ENCODE measurements around the gene PIEZO1. TPM values are rescaled to one million over a fixed set of nuclear protein-coding genes. Genes with fewer than 3 reads are reported as not detected.

The PIEZO1 gene
- polyA plus RNA-seq, 2 of the 4 experiments (the other 2 are of a cell fraction), result 26.1 to 84.7 TPM

DNA sequence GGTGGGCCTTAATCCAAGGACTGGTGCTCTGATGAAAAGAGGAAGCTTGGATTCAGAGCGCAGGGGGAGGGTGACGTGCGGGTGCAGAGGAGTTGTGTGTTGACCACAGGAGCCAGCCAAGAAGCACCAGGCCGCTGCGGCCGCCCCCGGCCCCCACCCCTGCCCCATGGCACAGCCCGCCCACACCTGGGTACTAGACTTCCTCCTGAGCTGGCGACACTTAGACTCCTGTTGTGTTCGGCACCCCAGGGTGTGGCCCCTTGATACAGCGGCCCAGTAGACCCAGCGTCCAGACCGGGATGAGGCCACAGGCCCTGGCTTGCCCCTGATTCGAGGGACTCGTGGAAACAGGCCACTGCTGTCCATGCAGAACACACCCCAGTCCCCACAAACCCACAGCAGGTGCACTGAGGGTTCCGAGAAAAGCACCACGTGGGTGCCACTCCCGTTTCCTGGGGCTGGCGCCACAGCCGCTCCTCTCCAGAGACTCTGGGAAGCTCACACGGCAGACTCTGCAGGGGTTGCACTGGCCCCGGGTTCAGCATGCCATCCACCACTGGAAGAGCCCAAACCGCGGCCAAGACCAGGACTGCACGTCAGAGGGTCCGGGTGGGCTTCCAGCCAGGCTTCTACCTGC, 93.0 kb downstream of the PIEZO1 start (continued):
- TF ChIP-seq RARB (CRISPR knock-in tag; IDR thresholded peaks at IDR 0.05) (no peak), CEBPB (IDR thresholded peaks at IDR 0.05) (no peak), ZC3H11A (IDR thresholded peaks at IDR 0.05) (no peak)

GRCh38 chr16:88691129-88691813, 93.7 kb downstream of the PIEZO1 start:
- no peak for ATAC-seq
- POLR2A ChIA-PET, result no interaction called here
- WGBS (ENCODE audit: missing lambda C conversion rate), result 83% methylated on average over 24 of the region's 33 CpGs

GRCh38 chr16:88690341-88691128, 94.5 kb downstream of the PIEZO1 start:
- FAIRE-seq (no peak), DNase-seq (ENCODE audit: low read depth in 1 of 2, low spot score in 1 of 2) (no peak), ATAC-seq (no peak)
- Histone ChIP-seq H3K27ac (no peak overlapping the region), H3K4me1 (peaks cover 8% of the 10 kb centered on the region; the same call in 2 of the 3 replicates), H3K4me2 (no peak overlapping the region), H3K9me3 (no peaks in the 10 kb centered on the region), H3K4me3 (no peak overlapping the region)
- TF ChIP-seq NFE2L2 (conservative IDR thresholded peaks at IDR 0.05; ENCODE audit: low read length), result no peak
- TF ChIP-seq NPAS2 (CRISPR knock-in tag; IDR thresholded peaks at IDR 0.05; ENCODE audit: borderline replicate concordance), result no peak
- TF ChIP-seq KDM5A (IDR thresholded peaks at IDR 0.05), result no peak
- POLR2A ChIA-PET, result no interaction called here
- CTCF ChIA-PET, result interaction anchor here (0.7 to 1.1 kb wide), 2 partner anchors 47 to 92 kb away, joined by 3 read pairs; no protein-coding TSS in a partner anchor
- WGBS (ENCODE audit: missing lambda C conversion rate), result 61% methylated on average over 20 of the region's 21 CpGs

More at GRCh38 chr16:88691129-88691813, 93.7 kb downstream of the PIEZO1 start:
- H3K4me1 ChIP-seq, result peaks cover 4% of the 10 kb centered on the region; the same call in 1 of the 3 replicates
- FAIRE-seq, result no peak
- no peak overlapping the region for H3K27ac ChIP-seq
- H3K4me2 ChIP-seq, result no peak overlapping the region
- no peak for DNase-seq (ENCODE audit: low read depth in 1 of 2, low spot score in 1 of 2)
- no peaks in the 10 kb centered on the region for H3K9me3 ChIP-seq
- CTCF ChIA-PET, result interaction anchor here (1.1 kb wide), 1 partner anchor 46 kb away, joined by 3 read pairs; no protein-coding TSS in a partner anchor
- no peak overlapping the region for H3K4me3 ChIP-seq
- no peak for TF ChIP-seq MAFK (IDR thresholded peaks at IDR 0.05; ENCODE audit: partially characterized antibody)
- no peak for TF ChIP-seq CBX2 (IDR thresholded peaks at IDR 0.05; ENCODE audit: borderline replicate concordance, low read depth)
- TF ChIP-seq JUNB (IDR thresholded peaks at IDR 0.05), result no peak
- no peak for TF ChIP-seq RCOR1 (IDR thresholded peaks at IDR 0.05; ENCODE audit: low read depth, low read length)
- TF ChIP-seq HDAC2 (IDR thresholded peaks at IDR 0.05), result no peak
- no peak for TF ChIP-seq BHLHE40 (IDR thresholded peaks at IDR 0.05; ENCODE audit: low read depth, low read length)
- no peak for TF ChIP-seq MAX (IDR thresholded peaks at IDR 0.05)
- TF ChIP-seq ATOH8 (CRISPR knock-in tag; IDR thresholded peaks at IDR 0.05; ENCODE audit: low read depth), result no peak
- TF ChIP-seq, protein P1, sequence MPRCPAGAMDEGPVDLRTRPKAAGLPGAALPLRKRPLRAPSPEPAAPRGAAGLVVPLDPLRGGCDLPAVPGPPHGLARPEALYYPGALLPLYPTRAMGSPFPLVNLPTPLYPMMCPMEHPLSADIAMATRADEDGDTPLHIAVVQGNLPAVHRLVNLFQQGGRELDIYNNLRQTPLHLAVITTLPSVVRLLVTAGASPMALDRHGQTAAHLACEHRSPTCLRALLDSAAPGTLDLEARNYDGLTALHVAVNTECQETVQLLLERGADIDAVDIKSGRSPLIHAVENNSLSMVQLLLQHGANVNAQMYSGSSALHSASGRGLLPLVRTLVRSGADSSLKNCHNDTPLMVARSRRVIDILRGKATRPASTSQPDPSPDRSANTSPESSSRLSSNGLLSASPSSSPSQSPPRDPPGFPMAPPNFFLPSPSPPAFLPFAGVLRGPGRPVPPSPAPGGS (IDR thresholded peaks at IDR 0.05), result no peak
- TF ChIP-seq HEYL (CRISPR knock-in tag; IDR thresholded peaks at IDR 0.05), result no peak
- TF ChIP-seq MAZ (IDR thresholded peaks at IDR 0.05; ENCODE audit: borderline replicate concordance, low read depth, low read length), result no peak
- TF ChIP-seq ZNF302 (CRISPR knock-in tag; IDR thresholded peaks at IDR 0.05), result no peak
- no peak for TF ChIP-seq CHD4 (IDR thresholded peaks at IDR 0.05; ENCODE audit: borderline replicate concordance)
- no peak for TF ChIP-seq FOXS1 (CRISPR knock-in tag; IDR thresholded peaks at IDR 0.05)
- TF ChIP-seq KDM5A (IDR thresholded peaks at IDR 0.05), result no peak
- no peak for TF ChIP-seq KDM1A (IDR thresholded peaks at IDR 0.05; ENCODE audit: low read depth)
- no peak for TF ChIP-seq GATA3 (IDR thresholded peaks at IDR 0.05; ENCODE audit: borderline replicate concordance)
- no peak for TF ChIP-seq USF2 (IDR thresholded peaks at IDR 0.05)
